GM12875 (cell line): Measurements from ENCODE around the gene BCAM.
"Not testable (repeated sequence)": the region's sequence is repeated elsewhere in the genome, so short reads cannot be mapped to it uniquely, and the experiment has no call there.

ENCODE experiments used
- H3K4me3 ChIP-seq: one replicate; pipeline ENCODE4 v1.5.1; 2011; ENCODE audit warnings: low read depth, low read length, control low read depth
- TF ChIP-seq, protein P1 (sequence below): IDR thresholded peaks from 2 replicates; pipeline ENCODE4 v1.5.1; 2011; ENCODE audit warnings: low read depth, mild to moderate bottlenecking, control low read depth, inconsistent platforms, low read length, moderate library complexity, borderline replicate concordance; ENCODE audit not compliant: insufficient read depth

The BCAM gene

GRCh38 chr19:44819246-44819832, 10.4 kb downstream of the BCAM start:
- H3K4me3 ChIP-seq, result no peak overlapping the region
- TF ChIP-seq, protein P1, sequence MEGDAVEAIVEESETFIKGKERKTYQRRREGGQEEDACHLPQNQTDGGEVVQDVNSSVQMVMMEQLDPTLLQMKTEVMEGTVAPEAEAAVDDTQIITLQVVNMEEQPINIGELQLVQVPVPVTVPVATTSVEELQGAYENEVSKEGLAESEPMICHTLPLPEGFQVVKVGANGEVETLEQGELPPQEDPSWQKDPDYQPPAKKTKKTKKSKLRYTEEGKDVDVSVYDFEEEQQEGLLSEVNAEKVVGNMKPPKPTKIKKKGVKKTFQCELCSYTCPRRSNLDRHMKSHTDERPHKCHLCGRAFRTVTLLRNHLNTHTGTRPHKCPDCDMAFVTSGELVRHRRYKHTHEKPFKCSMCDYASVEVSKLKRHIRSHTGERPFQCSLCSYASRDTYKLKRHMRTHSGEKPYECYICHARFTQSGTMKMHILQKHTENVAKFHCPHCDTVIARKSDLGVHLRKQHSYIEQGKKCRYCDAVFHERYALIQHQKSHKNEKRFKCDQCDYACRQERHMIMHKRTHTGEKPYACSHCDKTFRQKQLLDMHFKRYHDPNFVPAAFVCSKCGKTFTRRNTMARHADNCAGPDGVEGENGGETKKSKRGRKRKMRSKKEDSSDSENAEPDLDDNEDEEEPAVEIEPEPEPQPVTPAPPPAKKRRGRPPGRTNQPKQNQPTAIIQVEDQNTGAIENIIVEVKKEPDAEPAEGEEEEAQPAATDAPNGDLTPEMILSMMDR, result no peak

- TF ChIP-seq, protein P1, result no peak
- no peak overlapping the region for H3K4me3 ChIP-seq
These were observed 12.0 kb downstream of the BCAM start for GRCh38 chr19:44820648-44821609.

- no peak overlapping the region for H3K4me3 ChIP-seq
- TF ChIP-seq, protein P1, result no peak
These were observed 13.3 kb downstream of the BCAM start for GRCh38 chr19:44822177-44822576.

DNA sequence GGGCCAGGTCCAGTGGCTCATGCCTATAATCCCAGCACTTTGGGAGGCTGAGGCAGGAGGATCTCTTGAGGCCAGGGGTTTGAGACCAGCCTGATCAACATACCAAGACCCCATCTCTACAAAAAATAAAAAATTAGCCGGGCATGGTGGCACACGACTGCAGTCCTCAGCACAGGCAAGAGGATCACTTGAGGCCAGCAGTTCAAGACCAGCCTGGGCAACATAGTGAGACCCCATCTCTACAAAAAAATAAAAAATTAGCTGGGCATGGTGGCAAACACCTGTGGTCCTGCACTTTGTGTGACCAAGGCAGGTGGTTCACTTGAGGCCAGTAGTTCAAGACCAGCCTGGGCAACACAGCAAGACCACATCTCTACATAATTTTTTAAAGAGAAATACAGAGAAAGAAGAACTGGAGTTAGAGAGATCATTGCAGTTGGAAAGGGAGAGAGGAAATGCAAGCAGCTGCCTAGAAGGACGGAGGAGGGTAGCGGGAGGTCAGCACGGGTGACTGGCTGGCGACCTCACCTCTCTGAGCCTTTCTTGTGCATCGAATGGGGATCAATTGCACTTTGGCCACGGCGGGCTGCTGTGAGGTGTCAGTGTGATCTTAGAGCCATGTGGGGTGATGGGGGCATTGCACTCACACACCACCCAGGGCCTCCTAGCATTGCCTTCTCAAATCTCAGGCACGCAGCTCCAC, 13.9 kb downstream of the BCAM start:
- TF ChIP-seq, protein P1, result no peak

GRCh38 chr19:44823373-44823698, 14.4 kb downstream of the BCAM start:
- H3K4me3 ChIP-seq, result no peak overlapping the region
- TF ChIP-seq, protein P1, result no peak

More for the DNA sequence above, 13.9 kb downstream of the BCAM start:
- H3K4me3 ChIP-seq, result no peak overlapping the region

DNA sequence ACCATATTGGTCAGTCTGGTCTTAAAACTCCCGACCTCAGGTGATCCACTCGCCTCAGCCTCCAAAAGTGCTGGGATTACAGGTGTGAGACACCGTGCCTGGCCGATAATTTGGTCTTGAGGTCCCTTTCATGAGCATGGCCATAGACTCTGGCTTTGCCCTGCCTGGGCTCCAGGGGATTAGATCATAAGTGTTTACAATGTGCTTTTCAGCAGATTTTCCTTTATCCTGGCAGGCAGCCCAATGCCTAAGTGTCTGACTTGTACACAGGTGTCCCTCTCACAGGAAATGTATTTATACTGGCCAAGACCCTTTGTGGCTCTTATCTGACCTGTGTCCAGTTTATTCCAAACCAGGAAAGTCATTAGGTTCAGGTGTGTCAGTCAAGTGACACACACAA, 15.9 kb downstream of the BCAM start:
- H3K4me3 ChIP-seq, result no peak overlapping the region
- TF ChIP-seq, protein P1, result no peak

GRCh38 chr19:44832875-44833274, 24.0 kb downstream of the BCAM start:
- H3K4me3 ChIP-seq, result not testable (repeated sequence)

- not testable (repeated sequence) for H3K4me3 ChIP-seq
These were observed 25.5 kb downstream of the BCAM start for GRCh38 chr19:44834399-44834798.
